ENCODE data around the gene DNAH14. TPM values are rescaled to one million over a fixed set of nuclear protein-coding genes. Genes with fewer than 3 reads are reported as not detected.
A peak's percentile ranks its signal among the peaks of the same experiment; 100 is the strongest.
"Not testable (repeated sequence)": the region's sequence is repeated elsewhere in the genome, so short reads cannot be mapped to it uniquely, and the experiment has no call there.

Gene DNAH14
- polyA plus RNA-seq, 6 donors from 2014 or later, result 0.12 to 0.43 TPM; not detected in 4

- ATAC-seq (ENCODE audit: low read depth in 2 of 2) (no peak), DNase-seq (no peak)
- Mint-ChIP-seq H3K27ac (no peak overlapping the region), H3K27me3 (peaks cover 9 to 18% (median 17%) of the 10 kb centered on the region in 3 donors), H3K4me3 (no peak overlapping the region), H3K4me1 (no peaks in the 10 kb centered on the region), H3K36me3 (no peaks in the 10 kb centered on the region), H3K9me3 (peaks cover 0 to 23% (median 3%) of the 10 kb centered on the region in 7 donors)
Measured at GRCh38 chr1:224900062-224900630, 29.3 kb upstream of the DNAH14 start.

GRCh38 chr1:224901087-224901810, 28.2 kb upstream of the DNAH14 start:
- Mint-ChIP-seq H3K9me3 (peaks cover 0 to 23% (median 3%) of the 10 kb centered on the region in 7 donors), H3K27me3 (peaks cover 13 to 20% (median 18%) of the 10 kb centered on the region in 3 donors), H3K4me3 (no peak overlapping the region), H3K4me1 (no peaks in the 10 kb centered on the region), H3K27ac (no peak overlapping the region), H3K36me3 (no peaks in the 10 kb centered on the region)
- ATAC-seq (ENCODE audit: low read depth in 2 of 2) (no peak), DNase-seq (no peak)

GRCh38 chr1:224903955-224904354, 25.5 kb upstream of the DNAH14 start:
- no peak for ATAC-seq (ENCODE audit: low read depth in 2 of 2)
- Mint-ChIP-seq H3K9me3 (peaks cover 0 to 9% (median 3%) of the 10 kb centered on the region in 7 donors), H3K36me3 (no peaks in the 10 kb centered on the region), H3K4me1 (no peaks in the 10 kb centered on the region), H3K27me3 (peaks cover 13 to 29% (median 18%) of the 10 kb centered on the region in 3 donors), H3K27ac (no peak overlapping the region), H3K4me3 (no peak overlapping the region)
- DNase-seq, result no peak

- peaks cover 11 to 26% (median 12%) of the 10 kb centered on the region in 7 donors for H3K9me3 Mint-ChIP-seq
- H3K4me3 Mint-ChIP-seq, result no peak overlapping the region
- H3K4me1 Mint-ChIP-seq, result no peaks in the 10 kb centered on the region
- H3K36me3 Mint-ChIP-seq, result peaks cover 7 to 8% of the 10 kb centered on the region in 2 donors
- ATAC-seq (ENCODE audit: low read depth in 2 of 2) (no peak), DNase-seq (no peak)
- H3K27me3 Mint-ChIP-seq, result peaks cover 18 to 25% (median 21%) of the 10 kb centered on the region in 3 donors
- no peak overlapping the region for H3K27ac Mint-ChIP-seq
Measured at GRCh38 chr1:224906340-224906739, 23.1 kb upstream of the DNAH14 start.

GRCh38 chr1:224911217-224911616, 18.3 kb upstream of the DNAH14 start:
- ATAC-seq (ENCODE audit: low read depth in 2 of 2), result no peak
- no peak overlapping the region for H3K27ac Mint-ChIP-seq
- H3K4me1 Mint-ChIP-seq, result no peaks in the 10 kb centered on the region
- DNase-seq, result no peak
- H3K36me3 Mint-ChIP-seq, result peaks cover 10 to 14% of the 10 kb centered on the region in 2 donors
- H3K4me3 Mint-ChIP-seq, result no peak overlapping the region
- peaks cover 13 to 72% (median 40%) of the 10 kb centered on the region in 7 donors for H3K9me3 Mint-ChIP-seq
- H3K27me3 Mint-ChIP-seq, result peaks cover 5 to 19% (median 17%) of the 10 kb centered on the region in 3 donors

- H3K9me3 Mint-ChIP-seq, result peaks cover 9 to 69% (median 43%) of the 10 kb centered on the region in 7 donors
- H3K27me3 Mint-ChIP-seq, result peaks cover 0 to 15% (median 0%) of the 10 kb centered on the region in 3 donors
- DNase-seq (no peak), ATAC-seq (ENCODE audit: low read depth in 2 of 2) (no peak)
- H3K4me1 Mint-ChIP-seq, result no peaks in the 10 kb centered on the region
- no peak overlapping the region for H3K4me3 Mint-ChIP-seq
- no peak overlapping the region for H3K27ac Mint-ChIP-seq
- H3K36me3 Mint-ChIP-seq, result peaks cover 10 to 14% of the 10 kb centered on the region in 2 donors
Measured at GRCh38 chr1:224914292-224914900, 15.1 kb upstream of the DNAH14 start.

GRCh38 chr1:224919508-224919907, 10.0 kb upstream of the DNAH14 start:
- DNase-seq (no peak), ATAC-seq (ENCODE audit: low read depth in 2 of 2) (no peak)
- Mint-ChIP-seq H3K9me3 (peaks cover 0 to 26% (median 11%) of the 10 kb centered on the region in 7 donors), H3K27ac (no peak overlapping the region), H3K4me1 (no peaks in the 10 kb centered on the region), H3K27me3 (peaks cover 0 to 12% (median 7%) of the 10 kb centered on the region in 3 donors), H3K4me3 (no peak overlapping the region), H3K36me3 (no peaks in the 10 kb centered on the region)

- no peak for DNase-seq
- Mint-ChIP-seq H3K9me3 (peaks cover 0 to 16% (median 5%) of the 10 kb centered on the region in 7 donors), H3K27me3 (peaks cover 0 to 12% (median 9%) of the 10 kb centered on the region in 3 donors), H3K36me3 (no peaks in the 10 kb centered on the region), H3K27ac (no peak overlapping the region), H3K4me1 (no peaks in the 10 kb centered on the region), H3K4me3 (no peak overlapping the region)
- no peak for ATAC-seq (ENCODE audit: low read depth in 2 of 2)
Measured at GRCh38 chr1:224920930-224921329, 8.5 kb upstream of the DNAH14 start.

GRCh38 chr1:224921354-224921753, 8.1 kb upstream of the DNAH14 start:
- Mint-ChIP-seq H3K9me3 (peaks cover 0 to 12% (median 4%) of the 10 kb centered on the region in 7 donors), H3K36me3 (no peaks in the 10 kb centered on the region), H3K4me3 (no peak overlapping the region), H3K27ac (no peak overlapping the region), H3K4me1 (no peaks in the 10 kb centered on the region), H3K27me3 (peaks cover 0 to 12% (median 11%) of the 10 kb centered on the region in 3 donors)
- no peak for DNase-seq
- no peak for ATAC-seq (ENCODE audit: low read depth in 2 of 2)

GRCh38 chr1:224922404-224923164, 6.9 kb upstream of the DNAH14 start:
- Mint-ChIP-seq H3K4me3 (no peak overlapping the region), H3K27me3 (peaks cover 0 to 17% (median 13%) of the 10 kb centered on the region in 3 donors), H3K4me1 (no peaks in the 10 kb centered on the region), H3K27ac (no peak overlapping the region), H3K36me3 (no peaks in the 10 kb centered on the region), H3K9me3 (peaks cover 0 to 13% (median 4%) of the 10 kb centered on the region in 7 donors)
- DNase-seq (no peak), ATAC-seq (ENCODE audit: low read depth in 2 of 2) (no peak)

- Mint-ChIP-seq H3K4me1 (no peaks in the 10 kb centered on the region), H3K9me3 (peaks cover 0 to 10% (median 2%) of the 10 kb centered on the region in 7 donors), H3K27ac (no peak overlapping the region), H3K27me3 (peaks cover 3 to 17% (median 16%) of the 10 kb centered on the region in 3 donors), H3K4me3 (no peak overlapping the region), H3K36me3 (no peaks in the 10 kb centered on the region)
- DNase-seq (no peak), ATAC-seq (ENCODE audit: low read depth in 2 of 2) (no peak)
Measured at GRCh38 chr1:224923726-224924125, 5.7 kb upstream of the DNAH14 start.

- Mint-ChIP-seq H3K27me3 (peaks cover 16 to 32% (median 24%) of the 10 kb centered on the region in 3 donors), H3K9me3 (peaks cover 0 to 25% (median 16%) of the 10 kb centered on the region in 7 donors)
- H3K4me3 Mint-ChIP-seq; H3K36me3 Mint-ChIP-seq; DNase-seq; H3K4me1 Mint-ChIP-seq; ATAC-seq (ENCODE audit: low read depth in 2 of 2); H3K27ac Mint-ChIP-seq: not testable (repeated sequence)
Measured at GRCh38 chr1:224927631-224928030, 1.8 kb upstream of the DNAH14 start.

- H3K27me3 Mint-ChIP-seq, result peaks cover 15 to 34% (median 24%) of the 10 kb centered on the region in 3 donors
- no peak overlapping the region for H3K27ac Mint-ChIP-seq
- no peak for DNase-seq
- H3K4me1 Mint-ChIP-seq, result peaks cover 0 to 4% (median 0%) of the 10 kb centered on the region in 3 donors
- no peak for ATAC-seq (ENCODE audit: low read depth in 2 of 2)
- peaks cover 8 to 20% of the 10 kb centered on the region in 2 donors for H3K36me3 Mint-ChIP-seq
- H3K4me3 Mint-ChIP-seq, result peak overlapping the region in 3 of 8 donors; percentile 22 to 85 (median 76)
- peaks cover 5 to 38% (median 26%) of the 10 kb centered on the region in 7 donors for H3K9me3 Mint-ChIP-seq
Measured at GRCh38 chr1:224928906-224929305, 569 bp upstream of the DNAH14 start.

Measured in naive B cell (primary cell).